DOHH2 (cell line): ENCODE data around the gene CST3.

ENCODE experiments used
- CTCF ChIP-seq: fragments of 200-600 bp; sonication (generic); IDR thresholded peaks from one replicate; pipeline ENCODE4 v1.5.1; 2014; ENCODE audit warnings: antibody characterized with exemption, mild to moderate bottlenecking, low read depth, low read length; ENCODE audit not compliant: poor library complexity, severe bottlenecking
- EZH2phosphoT487 ChIP-seq: fragments of 200-600 bp; sonication (generic); IDR thresholded peaks from 2 replicates; pipeline ENCODE4 v1.6.1; 2017; ENCODE audit warnings: borderline replicate concordance, mild to moderate bottlenecking, antibody characterized with exemption, low read length, moderate library complexity, mixed read lengths

GRCh38 chr20:23639490-23639958 lies 1.8 kb upstream of the CST3 start:
- no peak for TF ChIP-seq CTCF
- no peak for TF ChIP-seq EZH2phosphoT487
